Esophagus squamous epithelium (tissue), 5 donors: Measurements from ENCODE around the gene PDS5B. TPM values are rescaled to one million over a fixed set of nuclear protein-coding genes. Genes with fewer than 3 reads are reported as not detected.
A peak's percentile ranks its signal among the peaks of the same experiment; 100 is the strongest.

ENCODE experiments used
- DNase-seq: peaks from one replicate; lab custom pipeline; 2025; lab: John Stamatoyannopoulos, UW
- H3K27ac ChIP-seq, 4 donors: fragments of 200-600 bp; sonication (generic); one replicate each; pipeline ENCODE4 v1.5.1; 2016 to 2019; ENCODE audit warnings: mild to moderate bottlenecking in 1 of 4
- H3K27me3 ChIP-seq, 4 donors: fragments of 200-600 bp; sonication (generic); 1 replicate in 3 of 4; 2 replicates in 1 of 4; pipeline versions ENCODE4 v1.5.1 to v1.6.0; 2017 to 2021; ENCODE audit warnings: antibody characterized with exemption in 1 of 4
- H3K36me3 ChIP-seq, 3 donors: fragments of 200-600 bp; sonication (generic); one replicate each; pipeline ENCODE4 v1.5.1; 2016 to 2019
- H3K4me1 ChIP-seq, 3 donors: fragments of 200-600 bp; sonication (generic); one replicate each; pipeline ENCODE4 v1.5.1; 2017 to 2019
- H3K4me3 ChIP-seq, 4 donors: fragments of 200-600 bp; sonication (generic); 1 replicate in 3 of 4; 2 replicates in 1 of 4; pipeline ENCODE4 v1.5.1; 2016 to 2019; ENCODE audit warnings: mild to moderate bottlenecking in 2 of 4, moderate library complexity in 1 of 4
- H3K9me3 ChIP-seq, 3 donors: fragments of 200-600 bp; sonication (generic); one replicate each; pipeline ENCODE4 v1.5.1; 2016 to 2019
- POLR2A ChIP-seq, 4 donors: fragments of 450-650 bp; IDR thresholded peaks; one replicate each; pipeline ENCODE4 v1.6.1; 2017; ENCODE audit warnings: antibody characterized with exemption in 4 of 4, mild to moderate bottlenecking in 4 of 4, moderate library complexity in 3 of 4
- WGBS, 2 donors: methylation state at CpG; one replicate each; pipeline ENCODE4 v1.1.5; 2018; 5-methylcytosine and 5-hydroxymethylcytosine counted together
- intact Hi-C: fragments of 100-400 bp; cut with DNase I; formaldehyde crosslinking; loops from one replicate; pipeline ENCODE4 v1.15.0; 2022
- total RNA-seq, 4 donors: library from RNA; depleted of rRNA; stranded (reverse); fragments of >200 nt; gene quantifications; one replicate each; pipeline ENCODE4 v1.1.0, GENCODE V29; 2016
- TF ChIP-seq, protein P1 (sequence below), 6 experiments: fragments of 450-650 bp in 4 of 6; fragments of 200-600 bp in 2 of 6; sonication (generic) in 2 of 6; IDR thresholded peaks; one replicate each; pipeline ENCODE4 v1.5.1; 2016 to 2019; ENCODE audit warnings: antibody characterized with exemption in 6 of 6, mild to moderate bottlenecking in 4 of 6, moderate library complexity in 4 of 6
- donor health status: DM: yes; HTN: yes; CAD: no.

PDS5B gene
- total RNA-seq, 4 donors from 2014 or later, result 8.9 to 23.5 (median 15.1) TPM

GRCh38 chr13:32802159-32802558 lies 215.9 kb downstream of the PDS5B start:
- TF ChIP-seq POLR2A (IDR thresholded peaks at IDR 0.05), result no peak
- TF ChIP-seq, protein P1, sequence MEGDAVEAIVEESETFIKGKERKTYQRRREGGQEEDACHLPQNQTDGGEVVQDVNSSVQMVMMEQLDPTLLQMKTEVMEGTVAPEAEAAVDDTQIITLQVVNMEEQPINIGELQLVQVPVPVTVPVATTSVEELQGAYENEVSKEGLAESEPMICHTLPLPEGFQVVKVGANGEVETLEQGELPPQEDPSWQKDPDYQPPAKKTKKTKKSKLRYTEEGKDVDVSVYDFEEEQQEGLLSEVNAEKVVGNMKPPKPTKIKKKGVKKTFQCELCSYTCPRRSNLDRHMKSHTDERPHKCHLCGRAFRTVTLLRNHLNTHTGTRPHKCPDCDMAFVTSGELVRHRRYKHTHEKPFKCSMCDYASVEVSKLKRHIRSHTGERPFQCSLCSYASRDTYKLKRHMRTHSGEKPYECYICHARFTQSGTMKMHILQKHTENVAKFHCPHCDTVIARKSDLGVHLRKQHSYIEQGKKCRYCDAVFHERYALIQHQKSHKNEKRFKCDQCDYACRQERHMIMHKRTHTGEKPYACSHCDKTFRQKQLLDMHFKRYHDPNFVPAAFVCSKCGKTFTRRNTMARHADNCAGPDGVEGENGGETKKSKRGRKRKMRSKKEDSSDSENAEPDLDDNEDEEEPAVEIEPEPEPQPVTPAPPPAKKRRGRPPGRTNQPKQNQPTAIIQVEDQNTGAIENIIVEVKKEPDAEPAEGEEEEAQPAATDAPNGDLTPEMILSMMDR (IDR thresholded peaks at IDR 0.05), result no peak
- H3K36me3 ChIP-seq, result no peaks in the 10 kb centered on the region
- H3K9me3 ChIP-seq, result no peaks in the 10 kb centered on the region
- H3K27me3 ChIP-seq, result no peaks in the 10 kb centered on the region
- no peaks in the 10 kb centered on the region for H3K4me1 ChIP-seq
- no peak overlapping the region for H3K27ac ChIP-seq
- 51 to 69% methylated on average over 3 of the region's 3 CpGs for WGBS, 2 donors
- intact Hi-C loops, result no loop called here
- DNase-seq, result no peak
- H3K4me3 ChIP-seq, result no peak overlapping the region

DNA sequence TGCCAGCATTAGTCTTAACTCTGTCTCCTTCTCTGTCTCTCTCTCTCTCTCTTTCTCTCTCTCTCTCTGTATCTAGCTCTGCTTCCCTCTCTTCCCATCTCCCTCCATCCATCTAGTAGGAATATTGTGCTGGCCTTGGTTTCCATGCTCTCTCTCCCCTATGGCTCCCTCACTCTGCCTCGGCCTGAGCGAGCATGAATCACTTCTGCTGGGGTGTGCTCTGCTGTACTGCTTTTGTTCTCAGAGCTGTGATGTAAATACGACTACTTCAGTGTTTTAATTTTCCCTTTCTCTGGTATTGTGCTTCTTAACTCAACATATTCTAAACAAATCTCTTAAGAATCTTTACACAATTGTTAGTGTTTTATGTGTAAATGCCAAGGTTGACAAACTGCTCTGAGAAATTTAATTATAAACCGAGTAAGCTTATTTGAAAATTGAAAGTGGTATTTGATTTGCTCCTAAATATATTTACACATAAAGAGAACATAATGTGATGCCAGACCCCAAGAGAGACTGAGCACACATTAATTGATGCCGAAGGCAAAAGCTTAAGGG lies 218.5 kb downstream of the PDS5B start:
- Histone ChIP-seq H3K9me3 (no peaks in the 10 kb centered on the region), H3K27ac (peak overlapping the region in 1 of 4 donors; percentile 46), H3K4me3 (no peak overlapping the region), H3K36me3 (no peaks in the 10 kb centered on the region), H3K4me1 (no peaks in the 10 kb centered on the region), H3K27me3 (no peaks in the 10 kb centered on the region)
- TF ChIP-seq POLR2A (IDR thresholded peaks at IDR 0.05), result no peak
- TF ChIP-seq, protein P1 (IDR thresholded peaks at IDR 0.05), result no peak
- intact Hi-C loops, result no loop called here
- WGBS, 2 donors, result 35 to 44% methylated on average over 5 of the region's 5 CpGs
- no peak for DNase-seq

GRCh38 chr13:32811297-32811800 lies 225.1 kb downstream of the PDS5B start:
- WGBS, 2 donors, result 30 to 42% methylated on average over 6 to 7 of the region's 7 CpGs
- intact Hi-C loops, result no loop called here

DNA sequence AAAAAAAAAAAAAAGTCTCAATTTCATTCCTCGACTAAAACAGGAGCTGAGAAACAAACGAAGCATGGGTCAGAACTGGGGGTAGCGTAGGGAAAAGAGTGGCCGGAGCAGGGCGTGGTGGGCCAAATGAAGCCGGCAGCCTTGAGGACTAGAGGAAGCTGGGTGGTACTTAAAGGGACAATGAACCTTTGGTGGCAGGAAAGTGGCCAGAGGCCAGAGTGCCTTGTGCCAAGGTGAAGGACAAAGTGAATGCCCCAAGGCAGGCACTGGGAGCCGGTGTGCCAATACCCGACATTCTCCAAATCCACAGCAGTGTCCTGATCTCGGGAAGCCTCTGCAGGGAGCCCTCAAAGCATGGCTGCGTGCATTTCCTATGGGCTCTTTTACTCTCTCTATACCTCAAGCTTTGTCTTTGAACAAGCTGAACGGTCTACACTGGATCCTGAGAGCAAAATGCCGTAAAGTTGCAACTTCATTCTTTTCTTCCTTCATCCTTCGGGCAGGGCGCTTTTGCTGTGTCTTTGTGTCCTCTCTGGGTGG lies 235.0 kb downstream of the PDS5B start:
- H3K27ac ChIP-seq, result no peak overlapping the region
- no peaks in the 10 kb centered on the region for H3K27me3 ChIP-seq
- no peak for TF ChIP-seq POLR2A (IDR thresholded peaks at IDR 0.05)
- TF ChIP-seq, protein P1 (IDR thresholded peaks at IDR 0.05), result no peak
- WGBS, 2 donors, result 80 to 84% methylated on average over 14 of the region's 14 CpGs
- no peak overlapping the region for H3K4me3 ChIP-seq
- H3K36me3 ChIP-seq, result no peaks in the 10 kb centered on the region
- no peak for DNase-seq
- H3K4me1 ChIP-seq, result no peaks in the 10 kb centered on the region
- intact Hi-C loops, result no loop called here
- H3K9me3 ChIP-seq, result no peaks in the 10 kb centered on the region

More at GRCh38 chr13:32811297-32811800, 225.1 kb downstream of the PDS5B start:
- TF ChIP-seq, protein P1 (IDR thresholded peaks at IDR 0.05), result no peak
- TF ChIP-seq POLR2A (IDR thresholded peaks at IDR 0.05), result no peak
- no peak for DNase-seq
- no peaks in the 10 kb centered on the region for H3K36me3 ChIP-seq
- H3K4me1 ChIP-seq, result no peaks in the 10 kb centered on the region
- H3K27ac ChIP-seq, result no peak overlapping the region
- no peaks in the 10 kb centered on the region for H3K9me3 ChIP-seq
- H3K4me3 ChIP-seq, result no peak overlapping the region
- H3K27me3 ChIP-seq, result no peaks in the 10 kb centered on the region

- Histone ChIP-seq H3K36me3 (no peaks in the 10 kb centered on the region), H3K9me3 (no peaks in the 10 kb centered on the region), H3K27me3 (no peaks in the 10 kb centered on the region), H3K4me1 (no peaks in the 10 kb centered on the region), H3K27ac (no peak overlapping the region), H3K4me3 (no peak overlapping the region)
- 72 to 82% methylated on average over 4 of the region's 4 CpGs for WGBS, 2 donors
- TF ChIP-seq POLR2A (IDR thresholded peaks at IDR 0.05), result no peak
- intact Hi-C loops, result no loop called here
- no peak for DNase-seq
These were observed 236.5 kb downstream of the PDS5B start for GRCh38 chr13:32822771-32823170.
